Measurements from ENCODE around the gene KAZN.

DNA sequence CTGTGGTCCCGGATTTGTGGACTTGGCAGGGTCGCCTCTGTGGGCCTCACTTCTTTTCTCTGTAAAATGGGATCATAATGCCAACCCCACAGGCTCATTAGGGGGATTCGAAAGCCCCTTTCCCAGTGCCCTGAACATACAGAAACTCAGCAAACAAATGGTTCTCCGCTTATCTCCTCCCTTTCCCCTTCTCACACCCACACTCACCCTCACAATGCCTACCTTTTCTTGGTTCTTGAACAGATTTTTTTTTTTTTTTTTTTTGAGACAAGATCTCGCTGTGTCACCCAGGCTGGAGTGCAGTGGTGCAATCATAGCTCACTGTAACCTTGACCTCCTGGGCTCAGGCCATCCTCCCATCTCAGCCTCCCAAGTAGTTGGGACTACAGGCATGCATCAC, 175.7 kb downstream of the KAZN start:
- no peak for TF ChIP-seq BHLHE40 (IDR thresholded peaks at IDR 0.05; ENCODE audit: borderline replicate concordance)
- TF ChIP-seq NFRKB (IDR thresholded peaks at IDR 0.05), result no peak
- TF ChIP-seq SUZ12 (IDR thresholded peaks at IDR 0.05), result no peak
- TF ChIP-seq ZNF384 (IDR thresholded peaks at IDR 0.05), result no peak
- no peak for TF ChIP-seq FOXA1 (IDR thresholded peaks at IDR 0.05)
- no peak for TF ChIP-seq ELF4 (IDR thresholded peaks at IDR 0.05)
- TF ChIP-seq TARDBP (IDR thresholded peaks at IDR 0.05), result no peak

Measured in HEK293T (cell line).